ENCODE measurements around the gene ECT2L.

The ECT2L gene

GRCh38 chr6:138814179-138814834 lies 18.4 kb downstream of the ECT2L start:
- peak; percentile 30 for DNase-seq (ENCODE audit: low read depth)
- TF ChIP-seq CTCF (IDR thresholded peaks at IDR 0.05; ENCODE audit: insufficient read depth, low read depth, low read length, missing control alignments) = no peak
- H3K4me3 ChIP-seq (ENCODE audit: low read length) = no peak overlapping the region

- no peak for DNase-seq (ENCODE audit: low read depth)
- no peak overlapping the region for H3K4me3 ChIP-seq (ENCODE audit: low read length)
- TF ChIP-seq CTCF (IDR thresholded peaks at IDR 0.05; ENCODE audit: insufficient read depth, low read depth, low read length, missing control alignments) = no peak
Observed at GRCh38 chr6:138815221-138815620, 19.3 kb downstream of the ECT2L start.

GRCh38 chr6:138815797-138816528 lies 20.1 kb downstream of the ECT2L start:
- DNase-seq (ENCODE audit: low read depth) = peak; percentile 75
- H3K4me3 ChIP-seq (ENCODE audit: low read length) = no peak overlapping the region

GRCh38 chr6:138817799-138818198 lies 21.9 kb downstream of the ECT2L start:
- H3K4me3 ChIP-seq (ENCODE audit: low read length) = no peak overlapping the region
- peak; percentile 100 for DNase-seq (ENCODE audit: low read depth)
- no peak for TF ChIP-seq CTCF (IDR thresholded peaks at IDR 0.05; ENCODE audit: insufficient read depth, low read depth, low read length, missing control alignments)

More at GRCh38 chr6:138815797-138816528, 20.1 kb downstream of the ECT2L start:
- peak; percentile 76 for TF ChIP-seq CTCF (IDR thresholded peaks at IDR 0.05; ENCODE audit: insufficient read depth, low read depth, low read length, missing control alignments)

- DNase-seq (ENCODE audit: low read depth) = peak; percentile 47
- no peak for TF ChIP-seq CTCF (IDR thresholded peaks at IDR 0.05; ENCODE audit: insufficient read depth, low read depth, low read length, missing control alignments)
- no peak overlapping the region for H3K4me3 ChIP-seq (ENCODE audit: low read length)
Observed at GRCh38 chr6:138818496-138819194, 22.8 kb downstream of the ECT2L start.

- no peak overlapping the region for H3K4me3 ChIP-seq (ENCODE audit: low read length)
- DNase-seq (ENCODE audit: low read depth) = no peak
- TF ChIP-seq CTCF (IDR thresholded peaks at IDR 0.05; ENCODE audit: insufficient read depth, low read depth, low read length, missing control alignments) = no peak
Observed at GRCh38 chr6:138821519-138821918, 25.6 kb downstream of the ECT2L start.

Data from epithelial cell of esophagus (primary cell).